ENCODE results near the gene SCYL1. TPM values are rescaled to one million over a fixed set of nuclear protein-coding genes. Genes with fewer than 3 reads are reported as not detected.

Gene SCYL1
- 69.4 TPM for polyA plus RNA-seq (2012; ENCODE audit: insufficient read depth, insufficient read length)

- DNase-seq (ENCODE audit: low read depth, low spot score) = no peak
- H3K4me3 ChIP-seq (ENCODE audit: low read length) = peak within 1 kb of the TSS; percentile 77
Measured at GRCh38 chr11:65524741-65525545, at the start of gene SCYL1. Gene SCYL1, plus strand, starts transcription at chr11:65525083. Its CDS starts 71 bp downstream, at chr11:65525154.

DNA sequence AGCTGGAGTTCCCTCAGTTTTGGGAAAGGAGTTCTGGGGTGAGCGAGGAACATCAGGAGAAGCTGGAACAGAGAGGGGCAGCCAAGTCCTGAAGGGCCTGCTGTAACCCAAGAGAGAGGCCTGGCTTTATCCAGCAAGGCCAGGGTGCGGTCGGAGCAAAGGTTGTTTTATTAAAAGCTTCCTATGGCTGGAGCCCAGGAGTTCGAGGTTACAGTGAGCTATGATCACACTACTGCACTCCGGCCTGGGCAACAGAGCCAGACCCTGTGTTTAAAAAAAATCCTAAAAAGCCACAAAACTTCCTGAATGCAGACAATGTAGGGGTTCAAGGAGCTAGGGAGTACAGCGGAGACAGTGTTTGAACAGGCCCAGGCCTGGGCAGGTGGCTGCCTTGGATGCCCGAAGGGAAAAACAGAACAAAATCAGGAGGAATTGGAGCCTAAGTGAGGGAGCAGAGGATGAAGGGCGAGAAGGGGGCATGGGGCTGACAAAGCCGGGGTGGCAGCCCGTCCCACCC lies 48.2 kb upstream of the SCYL1 start:
- DNase-seq (ENCODE audit: low read depth, low spot score) = no peak
- peak overlapping the region; percentile 94 for H3K4me3 ChIP-seq (ENCODE audit: low read length)

- peak overlapping the region; percentile 94 for H3K4me3 ChIP-seq (ENCODE audit: low read length)
- peak; percentile 78 for DNase-seq (ENCODE audit: low read depth, low spot score)
Measured at GRCh38 chr11:65477149-65477965, 47.5 kb upstream of the SCYL1 start.

- DNase-seq (ENCODE audit: low read depth, low spot score) = no peak
- H3K4me3 ChIP-seq (ENCODE audit: low read length) = no peak overlapping the region
Measured at GRCh38 chr11:65478388-65479183, 46.3 kb upstream of the SCYL1 start.

- DNase-seq (ENCODE audit: low read depth, low spot score) = no peak
- H3K4me3 ChIP-seq (ENCODE audit: low read length) = no peak overlapping the region
Measured at GRCh38 chr11:65479184-65480145, 45.4 kb upstream of the SCYL1 start.

GRCh38 chr11:65482306-65482850 lies 42.5 kb upstream of the SCYL1 start:
- DNase-seq (ENCODE audit: low read depth, low spot score) = no peak
- H3K4me3 ChIP-seq (ENCODE audit: low read length) = no peak overlapping the region

DNA sequence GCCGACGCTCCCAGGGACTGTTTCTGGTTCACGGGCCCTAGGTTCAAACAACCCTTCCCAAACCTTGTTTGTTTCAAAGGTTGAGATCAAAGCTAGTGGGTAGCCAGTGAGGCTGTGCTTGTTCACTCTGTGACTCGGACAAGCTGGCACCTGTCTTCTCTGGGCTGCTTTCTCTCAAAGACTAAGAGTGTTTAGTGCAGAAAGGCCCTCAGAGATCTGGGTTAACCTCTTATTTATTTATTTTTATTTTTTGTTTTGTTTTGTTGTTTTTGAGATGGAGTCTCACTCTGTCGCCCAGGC lies 39.0 kb upstream of the SCYL1 start:
- no peak overlapping the region for H3K4me3 ChIP-seq (ENCODE audit: low read length)
- DNase-seq (ENCODE audit: low read depth, low spot score) = no peak

- H3K4me3 ChIP-seq (ENCODE audit: low read length) = no peak overlapping the region
- DNase-seq (ENCODE audit: low read depth, low spot score) = no peak
Measured at GRCh38 chr11:65486570-65487466, 38.1 kb upstream of the SCYL1 start.

GRCh38 chr11:65487467-65488272 lies 37.2 kb upstream of the SCYL1 start:
- H3K4me3 ChIP-seq (ENCODE audit: low read length) = no peak overlapping the region
- DNase-seq (ENCODE audit: low read depth, low spot score) = no peak

DNA sequence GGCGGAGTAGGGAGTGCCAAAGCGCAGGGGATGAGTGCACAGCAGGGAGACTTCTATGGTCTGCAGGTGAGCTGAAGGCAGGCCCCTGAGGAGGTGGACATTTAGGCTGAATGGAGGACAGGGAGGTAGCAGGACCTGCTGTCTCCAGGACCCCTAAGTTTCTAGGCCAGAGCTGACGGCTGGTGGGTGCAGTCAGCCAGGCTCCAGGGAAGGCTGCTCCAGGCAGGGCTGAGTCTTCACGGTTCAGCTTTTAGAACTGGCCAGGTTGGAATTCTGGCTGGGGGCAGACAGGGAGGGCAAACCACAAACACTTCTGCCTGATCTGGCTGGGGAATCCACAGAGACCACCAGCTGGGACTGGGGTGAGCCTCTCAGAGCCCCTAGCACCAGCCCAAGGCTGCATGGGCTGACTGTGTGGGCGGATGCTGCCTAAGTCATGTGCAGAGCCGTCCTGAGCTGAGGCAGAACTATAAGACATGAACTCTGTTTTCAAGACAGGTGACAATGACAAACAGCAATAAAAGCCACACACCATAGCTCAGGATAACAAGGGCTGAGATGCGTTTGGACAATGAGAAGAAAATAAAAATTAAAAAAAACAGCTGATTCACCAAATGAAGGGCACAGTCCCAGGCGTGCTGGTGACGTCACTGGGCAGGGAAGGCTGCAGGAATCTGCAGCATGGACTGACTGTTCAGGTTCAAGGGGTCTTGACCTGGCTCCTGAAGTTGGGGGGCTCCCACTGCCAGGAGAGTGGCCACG lies 36.4 kb upstream of the SCYL1 start:
- no peak for DNase-seq (ENCODE audit: low read depth, low spot score)
- no peak overlapping the region for H3K4me3 ChIP-seq (ENCODE audit: low read length)

DNA sequence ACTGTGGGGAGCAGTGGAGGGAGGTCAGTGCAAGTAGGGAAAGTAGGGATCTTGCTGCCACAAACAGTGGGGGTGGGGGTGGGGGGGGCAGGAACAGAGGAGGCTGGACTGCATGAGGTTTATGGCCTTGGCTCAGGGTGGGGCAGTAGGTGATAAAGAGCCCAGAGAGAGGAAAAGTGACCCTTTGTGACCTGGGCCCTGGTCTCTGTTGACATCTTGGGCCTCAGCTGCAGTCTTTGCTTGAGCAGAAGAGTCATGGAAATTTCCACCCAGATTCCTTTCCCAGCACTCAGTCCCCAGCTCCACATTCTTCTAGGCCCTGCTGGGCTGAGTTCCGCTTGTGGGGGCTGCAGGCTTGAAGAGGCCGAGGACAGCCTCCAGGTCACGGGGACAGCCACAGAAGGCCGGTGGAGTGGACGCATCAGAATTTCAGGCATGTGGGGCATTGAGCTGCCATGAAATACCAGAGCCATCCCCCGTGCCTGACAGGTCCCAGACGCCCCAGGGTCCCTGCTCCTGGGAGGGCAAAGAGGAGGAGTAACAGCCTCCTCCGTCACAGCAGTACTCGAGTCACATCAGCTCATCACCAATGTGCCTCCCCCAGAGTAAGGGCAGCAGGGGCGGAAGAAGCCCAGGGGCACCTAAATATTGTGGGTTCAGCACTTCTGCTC lies 35.7 kb upstream of the SCYL1 start:
- DNase-seq (ENCODE audit: low read depth, low spot score) = no peak
- H3K4me3 ChIP-seq (ENCODE audit: low read length) = no peak overlapping the region

DNA sequence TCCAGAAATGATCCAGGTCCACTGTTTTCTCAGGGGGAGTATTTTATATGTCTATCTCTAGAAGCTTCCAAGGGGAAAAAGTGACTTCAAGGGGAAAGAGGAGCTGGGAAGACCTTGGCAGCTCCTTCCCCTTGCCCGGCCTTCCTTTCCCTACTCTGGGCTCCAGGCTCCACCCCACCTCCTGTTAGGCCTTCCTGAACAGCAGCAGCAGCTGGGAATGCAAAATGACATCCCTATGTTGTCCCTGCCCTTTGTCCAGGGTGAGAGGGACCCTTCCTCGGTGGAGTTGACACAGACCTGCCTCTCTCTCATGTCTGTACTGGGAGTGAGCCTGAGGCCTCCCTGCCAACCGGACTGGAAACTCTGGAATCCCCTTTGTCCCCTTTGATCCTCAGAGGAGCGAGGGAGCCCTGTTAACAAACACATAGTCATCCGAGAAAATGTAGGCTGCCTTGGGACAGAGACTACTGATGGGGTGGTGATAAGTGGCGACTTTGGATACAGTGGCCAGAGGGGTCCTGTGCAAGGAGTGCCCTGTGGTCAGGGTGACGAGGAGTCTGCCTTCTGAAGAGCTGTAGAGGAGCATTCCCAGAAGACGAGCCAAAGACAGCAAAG lies 35.1 kb upstream of the SCYL1 start:
- no peak overlapping the region for H3K4me3 ChIP-seq (ENCODE audit: low read length)
- no peak for DNase-seq (ENCODE audit: low read depth, low spot score)

GRCh38 chr11:65491163-65491465 lies 33.8 kb upstream of the SCYL1 start:
- no peak overlapping the region for H3K4me3 ChIP-seq (ENCODE audit: low read length)

DNA sequence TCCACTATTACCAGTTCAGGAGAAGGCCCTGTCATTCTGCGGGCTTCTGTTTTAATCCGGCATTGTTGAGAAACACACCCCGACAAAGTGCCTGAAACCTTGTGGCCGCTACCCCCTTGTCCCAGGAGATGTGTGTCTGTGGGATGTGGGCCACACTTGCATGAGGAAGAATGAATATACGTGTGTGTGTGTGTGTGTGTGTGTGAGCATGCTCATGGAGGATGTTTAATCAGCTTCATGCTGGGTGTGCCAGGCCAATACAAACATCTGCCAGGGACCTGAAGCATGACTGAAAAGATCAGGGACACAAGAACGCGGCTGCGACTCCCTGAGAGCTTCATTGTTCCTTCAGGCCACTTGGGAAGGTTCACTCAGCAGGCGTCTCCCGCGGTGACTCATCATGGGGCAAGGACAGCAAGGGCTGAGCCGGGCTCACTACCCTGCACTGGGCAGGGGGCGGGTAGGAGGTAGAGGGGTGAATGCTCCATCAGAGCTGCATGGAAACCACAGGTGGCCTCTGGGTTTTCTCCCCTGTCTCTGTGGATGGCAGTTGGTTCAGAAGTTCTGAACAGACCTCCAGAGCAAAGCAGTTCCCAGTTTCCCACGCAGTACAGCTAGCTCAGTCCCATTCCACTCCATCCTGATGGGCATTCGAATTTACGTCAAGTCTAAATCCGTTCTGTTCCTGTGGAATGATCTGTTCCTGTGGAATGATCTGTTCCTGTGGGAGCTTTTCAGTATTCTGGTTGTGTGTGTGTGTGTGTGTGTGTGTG lies 33.1 kb upstream of the SCYL1 start:
- no peak for DNase-seq (ENCODE audit: low read depth, low spot score)
- H3K4me3 ChIP-seq (ENCODE audit: low read length) = no peak overlapping the region

More at GRCh38 chr11:65491163-65491465, 33.8 kb upstream of the SCYL1 start:
- no peak for DNase-seq (ENCODE audit: low read depth, low spot score)

DNA sequence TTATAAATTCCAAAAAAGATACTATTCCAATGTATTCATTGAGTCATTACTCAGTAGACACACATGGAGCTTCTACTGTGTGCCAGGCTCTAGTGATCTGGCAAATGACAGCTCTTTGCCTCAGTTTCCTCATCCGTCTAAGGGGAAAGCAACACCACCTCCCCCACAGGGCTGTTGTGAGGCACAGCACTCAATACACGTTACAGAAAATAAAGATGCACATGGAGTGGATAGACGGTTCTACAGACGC lies 32.6 kb upstream of the SCYL1 start:
- no peak for DNase-seq (ENCODE audit: low read depth, low spot score)
- H3K4me3 ChIP-seq (ENCODE audit: low read length) = no peak overlapping the region

Measured in Jurkat, Clone E6-1 (cell line).